Adrenal gland (tissue), 12 donors: ENCODE results near the gene ZXDC. TPM values are rescaled to one million over a fixed set of nuclear protein-coding genes. Genes with fewer than 3 reads are reported as not detected.

Experiments used
- DNase-seq, 7 donors: peaks; one replicate each; pipeline ENCODE4 v3.0.0-alpha.2; 2019 to 2020
- H3K27ac ChIP-seq, 5 donors: fragments of 200-600 bp; sonication (generic) in 4 of 5; 1 replicate in 3 of 5; 2 replicates in 2 of 5; pipeline versions ENCODE4 v1.5.1 to v1.8.0; 2016 to 2020; ENCODE audit warnings: mild to moderate bottlenecking in 1 of 5
- H3K27me3 ChIP-seq: fragments of 200-600 bp; 2 replicates; pipeline ENCODE4 v1.8.0; 2021
- H3K36me3 ChIP-seq, 2 donors: fragments of 200-600 bp; replicated peaks in 1 of 2; 1 replicate in 1 of 2; 2 replicates in 1 of 2; pipeline versions ENCODE4 v1.5.1 to v1.8.0; 2018 to 2022
- H3K4me1 ChIP-seq, 2 donors: fragments of 200-600 bp; replicated peaks in 1 of 2; 1 replicate in 1 of 2; 2 replicates in 1 of 2; pipeline versions ENCODE4 v1.5.1 to v1.8.0; 2018 to 2021
- H3K4me3 ChIP-seq, 4 donors: fragments of 200-600 bp; sonication (generic) in 3 of 4; one replicate each; pipeline ENCODE4 v1.5.1; 2016 to 2018
- H3K9me3 ChIP-seq, 3 donors: fragments of 200-600 bp; sonication (generic) in 1 of 3; replicated peaks in 1 of 3; 1 replicate in 2 of 3; 2 replicates in 1 of 3; pipeline versions ENCODE4 v1.5.1 to v1.8.0; 2016 to 2021
- POLR2A ChIP-seq, 2 donors: fragments of 450-650 bp; IDR thresholded peaks; one replicate each; pipeline ENCODE4 v1.6.1; 2017; ENCODE audit warnings: antibody characterized with exemption in 2 of 2, mild to moderate bottlenecking in 2 of 2, moderate library complexity in 1 of 2
- WGBS, 4 donors: extraction: QIAGEN DNeasy Blood & Tissue Kit in 2 of 4; methylation state at CpG; one replicate each; pipeline versions ENCODE4 v1.1.5 to v1.1.7; 2013 to 2017; 5-methylcytosine and 5-hydroxymethylcytosine counted together
- intact Hi-C, 2 donors: fragments of 100-400 bp; cut with DNase I; formaldehyde crosslinking; loops; one replicate each; pipeline versions ENCODE4 v1.14.1 to v1.15.0; 2022 to 2023
- polyA plus RNA-seq, 3 donors: library from polyadenylated mRNA; stranded (reverse); fragments of 200-250 nt in 2 of 3; fragments of 350-450 nt in 1 of 3; fragmentation: Illumina TruSeq in 1 of 3; extraction: RNeasy Lipid Tissue Mini Kit (QIAGEN cat#74804) in 1 of 3; gene quantifications; one replicate each; pipeline ENCODE4 v1.2.3, GENCODE V29; 2013 to 2014
- total RNA-seq, 9 donors: library from RNA; depleted of rRNA in 4 of 9; stranded (reverse); fragments of >200 nt in 4 of 9; fragments of 120-200 nt in 1 of 9; fragmentation: NEBNext Ultra II Directional in 1 of 9; extraction: Animal tissue kit (Norgen Biotek cat#: 25700) in 1 of 9; gene quantifications; one replicate each; pipeline versions ENCODE4 v1.1.0 to v1.2.4, GENCODE V29; 2013 to 2023
- TF ChIP-seq, protein P1 (sequence below), 6 experiments: fragments of 450-650 bp in 4 of 6; fragments of 200-600 bp in 2 of 6; sonication (generic) in 1 of 6; IDR thresholded peaks; 1 replicate in 5 of 6; 2 replicates in 1 of 6; pipeline versions ENCODE4 v1.5.1 to v1.8.0; 2016 to 2021; ENCODE audit warnings: antibody characterized with exemption in 6 of 6, mild to moderate bottlenecking in 2 of 6, moderate library complexity in 1 of 6
- donor health status: healthy with polysubstance abuse.
- donor health status: Bipolar disorder and iron deficiency.
- donor health status: DM: yes; HTN: yes; CAD: no.
- donor health status: DM: no; HTN: no; CAD: no.
- donor health status: DM: no; HTN: no; CAD: no.
- donor health status: DM: yes; HTN: yes; CAD: no.

The ZXDC gene
- total and polyA plus RNA-seq, 12 donors = 16.4 to 45.2 (median 30.3) TPM

DNA sequence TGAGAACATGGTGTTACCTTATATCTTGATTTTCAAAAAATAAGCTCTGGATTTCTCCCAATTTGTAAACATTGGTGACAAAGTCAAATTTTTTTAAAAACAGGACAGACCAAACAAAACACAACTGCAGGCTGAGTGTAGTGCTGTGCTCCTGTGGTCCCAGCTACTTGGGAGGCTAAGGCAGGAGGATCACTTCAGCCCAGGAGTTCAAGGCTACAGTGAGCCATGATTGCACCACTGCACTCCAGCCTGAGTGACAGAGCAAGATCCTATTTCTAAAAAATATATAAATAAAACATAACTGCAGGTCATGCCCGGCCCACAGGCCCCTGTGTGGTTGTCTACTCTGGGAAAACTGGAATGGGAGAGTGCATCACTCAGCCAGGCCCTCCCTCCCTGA, 4.0 kb upstream of the ZXDC start:
- Histone ChIP-seq H3K27ac (no peak overlapping the region), H3K27me3 (no peaks in the 10 kb centered on the region), H3K4me1 (peaks cover 4 to 9% of the 10 kb centered on the region in 2 donors), H3K9me3 (no peaks in the 10 kb centered on the region), H3K36me3 (no peaks in the 10 kb centered on the region), H3K4me3 (no peak overlapping the region)
- intact Hi-C loops = no loop called here
- 39 to 69% (median 64%) methylated on average over 1 of the region's 1 CpG; no CpG with 5 or more reads in 1 of the 4 donors for WGBS, 4 donors
- no peak for TF ChIP-seq POLR2A (IDR thresholded peaks at IDR 0.05)
- DNase-seq = peak in 1 of 7 donors; percentile 26

DNA sequence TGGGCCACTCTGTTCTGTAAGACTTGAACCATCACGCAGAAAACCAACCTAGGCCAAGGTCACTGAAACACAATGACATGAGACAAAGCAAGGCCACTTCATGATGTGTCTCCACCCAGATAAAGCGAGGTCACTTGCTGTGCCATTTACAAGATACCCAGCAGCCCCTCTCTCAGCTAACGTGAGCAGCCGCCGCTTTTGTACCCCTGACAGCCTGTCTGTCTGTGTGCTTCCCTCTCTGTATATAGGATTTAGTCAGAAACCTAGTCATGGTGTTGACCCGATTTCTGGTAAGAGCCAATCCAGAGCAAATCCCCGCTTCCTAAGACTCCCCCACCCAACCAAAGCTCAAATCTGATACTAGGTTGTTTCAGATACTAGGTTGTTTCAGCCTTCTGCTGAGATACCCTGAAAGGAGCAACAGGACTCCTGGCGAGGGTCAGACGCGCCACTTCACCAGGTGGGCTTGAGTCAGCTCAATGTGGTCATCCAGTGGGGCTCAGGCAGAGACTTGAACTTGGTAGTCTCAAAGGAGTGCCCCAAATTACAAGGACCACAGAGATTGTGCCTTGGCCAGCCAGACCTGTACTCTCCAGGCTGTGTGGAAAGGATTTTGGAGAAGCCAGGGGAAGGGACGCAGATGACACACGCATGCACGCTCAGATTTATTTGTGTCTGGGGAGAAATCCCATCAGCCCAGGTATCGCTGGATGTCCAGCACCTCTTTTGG, 3.1 kb upstream of the ZXDC start:
- no peaks in the 10 kb centered on the region for H3K27me3 ChIP-seq
- no peak overlapping the region for H3K4me3 ChIP-seq
- no peaks in the 10 kb centered on the region for H3K36me3 ChIP-seq
- WGBS, 4 donors = 83 to 90% (median 87%) methylated on average over 8 to 14 of the region's 14 CpGs
- TF ChIP-seq POLR2A (IDR thresholded peaks at IDR 0.05) = no peak
- TF ChIP-seq, protein P1, sequence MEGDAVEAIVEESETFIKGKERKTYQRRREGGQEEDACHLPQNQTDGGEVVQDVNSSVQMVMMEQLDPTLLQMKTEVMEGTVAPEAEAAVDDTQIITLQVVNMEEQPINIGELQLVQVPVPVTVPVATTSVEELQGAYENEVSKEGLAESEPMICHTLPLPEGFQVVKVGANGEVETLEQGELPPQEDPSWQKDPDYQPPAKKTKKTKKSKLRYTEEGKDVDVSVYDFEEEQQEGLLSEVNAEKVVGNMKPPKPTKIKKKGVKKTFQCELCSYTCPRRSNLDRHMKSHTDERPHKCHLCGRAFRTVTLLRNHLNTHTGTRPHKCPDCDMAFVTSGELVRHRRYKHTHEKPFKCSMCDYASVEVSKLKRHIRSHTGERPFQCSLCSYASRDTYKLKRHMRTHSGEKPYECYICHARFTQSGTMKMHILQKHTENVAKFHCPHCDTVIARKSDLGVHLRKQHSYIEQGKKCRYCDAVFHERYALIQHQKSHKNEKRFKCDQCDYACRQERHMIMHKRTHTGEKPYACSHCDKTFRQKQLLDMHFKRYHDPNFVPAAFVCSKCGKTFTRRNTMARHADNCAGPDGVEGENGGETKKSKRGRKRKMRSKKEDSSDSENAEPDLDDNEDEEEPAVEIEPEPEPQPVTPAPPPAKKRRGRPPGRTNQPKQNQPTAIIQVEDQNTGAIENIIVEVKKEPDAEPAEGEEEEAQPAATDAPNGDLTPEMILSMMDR (IDR thresholded peaks at IDR 0.05) = no peak
- peak in 1 of 7 donors; percentile 18 for DNase-seq
- H3K4me1 ChIP-seq = peaks cover 11 to 18% of the 10 kb centered on the region in 2 donors
- intact Hi-C loops = no loop called here
- no peaks in the 10 kb centered on the region for H3K9me3 ChIP-seq
- H3K27ac ChIP-seq = no peak overlapping the region

DNA sequence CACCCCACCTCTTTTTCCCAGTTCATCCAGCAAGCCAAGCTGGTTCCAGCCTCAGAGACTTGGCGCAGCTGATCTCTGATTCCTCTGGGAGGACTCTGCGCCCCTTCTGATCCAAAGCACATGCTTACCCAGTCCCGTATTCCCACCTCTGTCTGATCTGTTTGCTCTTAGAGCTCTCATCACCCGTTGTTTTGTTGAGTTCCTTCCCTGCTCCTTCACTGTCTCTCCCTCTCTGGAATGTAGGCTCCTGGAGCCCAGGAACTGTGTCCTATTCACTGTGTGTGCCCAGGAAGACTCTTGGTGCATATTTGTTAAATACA, 1.3 kb upstream of the ZXDC start:
- Histone ChIP-seq H3K4me3 (no peak overlapping the region), H3K27me3 (no peaks in the 10 kb centered on the region), H3K27ac (no peak overlapping the region), H3K36me3 (peaks cover 0 to under 1% of the 10 kb centered on the region in 2 donors), H3K9me3 (no peaks in the 10 kb centered on the region), H3K4me1 (peaks cover 29 to 35% of the 10 kb centered on the region in 2 donors)
- WGBS, 4 donors = 67 to 79% (median 74%) methylated on average over 4 of the region's 4 CpGs
- peak in 1 of 7 donors; percentile 16 for DNase-seq
- TF ChIP-seq, protein P1 (IDR thresholded peaks at IDR 0.05) = no peak
- no peak for TF ChIP-seq POLR2A (IDR thresholded peaks at IDR 0.05)
- intact Hi-C loops = no loop called here

DNA sequence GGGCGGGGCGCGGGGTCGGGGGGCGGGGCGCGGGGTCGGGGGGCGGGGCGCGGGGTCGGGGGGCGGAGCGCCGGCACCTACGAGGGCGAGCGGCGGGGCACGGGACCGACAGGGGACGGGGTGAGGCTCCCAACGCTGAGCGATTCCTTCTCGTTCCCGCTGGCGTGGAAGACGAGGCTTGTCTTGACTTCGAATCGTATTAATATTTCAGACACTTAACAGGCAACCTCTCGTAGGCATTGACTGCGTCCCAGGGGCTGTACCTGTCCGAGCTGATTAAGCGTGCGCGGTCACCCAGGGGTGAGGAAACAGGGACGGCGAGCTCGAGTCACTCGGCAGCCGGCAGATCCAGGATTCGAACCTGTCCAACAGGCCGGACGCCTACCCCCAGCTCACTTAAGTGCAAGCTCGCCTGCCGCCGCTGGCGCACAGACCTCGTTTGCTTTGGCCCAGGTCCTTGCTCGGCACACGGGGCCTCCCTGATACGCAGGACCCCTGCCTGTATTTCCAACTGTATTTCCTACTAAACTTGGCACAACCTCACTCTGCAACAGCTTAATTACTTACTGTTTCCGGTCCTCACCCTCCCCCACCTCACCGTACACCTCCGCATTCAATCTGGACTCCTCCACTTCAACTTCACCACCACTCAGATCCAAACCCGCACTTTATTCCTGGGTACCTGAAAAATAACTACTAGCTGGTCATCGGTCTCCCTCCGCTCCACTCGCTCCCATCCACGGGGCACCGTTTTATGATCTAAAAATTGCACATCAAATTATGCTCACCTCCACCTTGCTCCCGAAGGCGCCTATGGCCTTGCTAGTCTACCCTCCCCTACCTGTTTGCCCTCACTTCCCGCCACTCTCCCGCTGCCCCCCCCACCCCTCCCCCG, 722 bp upstream of the ZXDC start:
- H3K4me3 ChIP-seq = peak overlapping the region in 3 of 4 donors; percentile 22 to 87 (median 71)
- TF ChIP-seq, protein P1 (IDR thresholded peaks at IDR 0.05) = peak in 2 of 6 experiments; percentile 13 to 16
- peak in 1 of 2 donors; percentile 28 for TF ChIP-seq POLR2A (IDR thresholded peaks at IDR 0.05)
- intact Hi-C loops = no loop called here
- no peaks in the 10 kb centered on the region for H3K27me3 ChIP-seq
- no peaks in the 10 kb centered on the region for H3K9me3 ChIP-seq
- peaks cover 31 to 41% of the 10 kb centered on the region in 2 donors for H3K4me1 ChIP-seq
- DNase-seq = peak in 5 of 7 donors; percentile 68 to 86 (median 75)
- H3K36me3 ChIP-seq = peaks cover 0 to 7% of the 10 kb centered on the region in 2 donors
- WGBS, 4 donors = 14 to 55% (median 21%) methylated on average over 16 to 56 of the region's 66 CpGs
- H3K27ac ChIP-seq = peak overlapping the region in 4 of 5 donors; percentile 86 to 99 (median 90)
